Stimulated activated CD8-positive, alpha-beta memory T cell treated with anti-CD3 and anti-CD28 coated beads, Interleukin-12 subunit alpha, Interleukin-12 subunit beta, amount 100 ng/mL, for 4 hours (primary cell): ENCODE results near the gene ZNF506.
A peak's percentile ranks its signal among the peaks of the same experiment; 100 is the strongest.
"Not testable (repeated sequence)": the region's sequence is repeated elsewhere in the genome, so short reads cannot be mapped to it uniquely, and the experiment has no call there.

Experiments used
- DNase-seq: peaks from one replicate; pipeline ENCODE4 v3.0.0-alpha.2; 2020; ENCODE audit warnings: low read depth

ZNF506 gene

GRCh38 chr19:19821366-19821951, at the start of gene ZNF506:
ZNF506 (minus strand) TSS chr19:19821750; CDS start chr19:19821603, 147 bp downstream.
- DNase-seq: peak; percentile 88

GRCh38 chr19:19870086-19870485, 48.5 kb upstream of the ZNF506 start:
- DNase-seq: not testable (repeated sequence)

DNA sequence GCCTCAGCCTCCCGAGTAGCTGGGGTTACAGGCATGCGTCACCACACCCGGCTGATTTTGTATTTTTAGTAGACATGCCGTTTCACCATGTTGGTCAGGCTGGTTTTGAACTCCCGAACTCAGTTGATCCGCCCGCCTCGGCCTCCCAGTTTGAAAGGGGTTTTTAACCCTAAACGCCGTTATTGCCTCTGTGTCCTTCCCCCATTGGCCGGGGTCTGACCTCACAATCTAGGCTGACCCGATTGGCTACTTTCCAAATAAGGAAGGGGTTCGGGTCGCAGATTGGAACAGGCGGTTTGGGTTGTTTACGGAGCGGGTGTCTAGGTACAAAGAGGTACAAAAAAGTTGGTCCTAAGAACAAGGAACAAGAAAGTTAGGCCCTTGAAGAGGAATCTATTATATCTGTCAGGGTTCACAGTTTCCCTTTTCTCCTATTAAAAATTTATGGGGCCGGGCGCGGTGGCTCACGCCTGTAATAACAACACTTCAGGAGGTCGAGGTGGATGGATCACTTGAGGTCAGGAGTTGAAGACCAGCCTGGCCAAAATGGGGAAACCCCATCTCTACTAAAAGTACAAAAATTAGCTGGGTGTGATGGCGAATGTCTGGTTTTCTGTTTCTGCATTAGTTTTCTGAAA, 45.2 kb upstream of the ZNF506 start:
- peak; percentile 9 for DNase-seq

GRCh38 chr19:19865750-19866610, 44.4 kb upstream of the ZNF506 start, which contains the start of gene ZNF253:
ZNF253 (plus strand) TSS chr19:19865882; CDS start chr19:19865997, 115 bp downstream.
- DNase-seq: peak; percentile 84

DNA sequence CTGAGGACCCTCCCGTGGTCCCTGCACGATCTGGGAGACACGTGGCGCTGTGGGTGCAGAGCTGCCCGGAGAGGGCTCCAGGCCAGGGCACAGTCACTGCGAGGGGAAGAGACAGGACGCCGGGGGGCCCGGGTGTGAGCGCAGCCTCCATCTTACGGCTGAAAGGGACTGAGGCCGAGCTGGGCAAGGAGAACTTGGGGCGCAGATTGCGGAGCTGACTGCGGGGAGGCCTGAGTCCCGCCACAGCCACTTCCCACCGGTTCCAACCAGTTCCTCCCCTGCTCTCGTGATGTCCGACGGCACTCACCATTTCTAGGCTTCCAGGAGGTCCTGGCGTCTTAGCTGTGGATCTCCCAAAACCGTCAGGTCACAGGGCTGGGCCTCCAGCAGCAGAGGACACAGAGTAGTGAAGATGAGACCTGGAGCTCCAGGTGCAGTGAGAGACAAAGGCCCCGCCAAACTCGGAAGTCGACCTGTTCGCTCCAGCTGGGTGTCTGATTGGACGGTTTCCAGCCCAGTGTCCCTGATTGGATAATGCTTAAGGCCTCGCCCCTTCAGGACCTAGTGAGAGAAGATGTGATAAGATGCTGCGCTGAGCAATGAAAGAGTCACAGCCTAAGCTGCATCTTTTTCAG, 39.3 kb upstream of the ZNF506 start:
- no peak for DNase-seq

DNA sequence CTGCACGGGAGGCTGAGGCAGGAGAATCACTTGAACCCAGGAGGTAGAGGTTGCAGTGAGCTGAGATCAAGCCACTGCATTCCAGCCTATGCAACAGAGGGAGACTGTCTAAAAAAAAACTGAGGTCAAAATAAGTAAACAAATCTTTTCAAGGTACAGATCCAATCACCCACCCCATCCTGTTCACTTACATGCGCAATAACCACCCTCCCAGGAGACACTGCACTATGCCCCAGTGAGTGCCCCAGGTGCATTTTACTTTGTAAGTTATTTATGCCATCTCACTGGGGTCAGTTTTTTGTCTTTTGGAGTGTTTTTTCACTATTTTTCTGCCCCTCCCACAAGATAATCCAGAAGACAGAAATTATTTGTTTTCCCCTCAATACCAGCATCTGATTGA, 37.2 kb upstream of the ZNF506 start:
- no peak for DNase-seq

- not testable (repeated sequence) for DNase-seq
These were observed 30.2 kb upstream of the ZNF506 start for GRCh38 chr19:19851740-19852139.

- no peak for DNase-seq
These were observed 27.5 kb upstream of the ZNF506 start for GRCh38 chr19:19849056-19849455.

DNA sequence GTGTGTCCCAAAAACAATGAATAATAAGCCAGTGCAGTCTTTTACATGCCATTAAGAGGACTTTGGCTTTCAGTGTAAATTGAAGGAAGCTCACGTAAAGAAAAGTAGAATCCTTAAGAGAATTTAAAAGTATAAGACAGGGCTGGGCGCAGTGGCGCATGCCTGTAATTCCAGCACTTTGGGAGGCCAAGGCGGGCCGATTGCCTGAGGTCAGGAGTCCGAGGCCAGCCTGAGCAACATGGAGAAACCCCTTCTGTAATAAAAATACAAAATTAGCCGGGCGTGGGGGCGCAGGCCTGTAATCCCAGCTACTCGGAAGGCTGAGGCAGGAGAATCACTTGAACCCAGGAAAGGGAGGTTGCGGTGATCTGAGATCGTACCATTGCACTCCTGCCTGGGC, 26.2 kb upstream of the ZNF506 start:
- DNase-seq: no peak

DNA sequence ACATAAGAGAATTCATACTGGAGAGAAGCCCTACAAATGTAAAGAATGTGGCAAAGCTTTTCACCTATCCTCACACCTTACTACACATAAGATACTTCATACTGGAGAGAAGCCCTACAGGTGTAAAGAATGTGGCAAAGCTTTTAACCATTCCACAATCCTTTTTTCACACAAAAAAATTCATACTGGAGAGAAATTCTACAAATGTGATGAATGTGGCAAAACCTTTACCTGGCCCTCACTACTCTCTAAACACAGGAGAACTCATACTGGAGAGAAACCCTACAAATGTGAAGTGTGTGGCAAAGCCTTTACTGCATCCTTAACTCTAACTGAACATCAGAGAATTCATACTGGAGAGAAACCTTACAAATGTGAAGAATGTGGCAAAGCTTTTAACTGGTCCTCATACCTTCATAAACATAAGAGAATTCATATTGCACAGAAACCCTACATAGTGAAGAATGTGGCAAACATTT, 14.0 kb upstream of the ZNF506 start:
- DNase-seq: no peak

GRCh38 chr19:19826875-19827274, 5.3 kb upstream of the ZNF506 start:
- no peak for DNase-seq

DNA sequence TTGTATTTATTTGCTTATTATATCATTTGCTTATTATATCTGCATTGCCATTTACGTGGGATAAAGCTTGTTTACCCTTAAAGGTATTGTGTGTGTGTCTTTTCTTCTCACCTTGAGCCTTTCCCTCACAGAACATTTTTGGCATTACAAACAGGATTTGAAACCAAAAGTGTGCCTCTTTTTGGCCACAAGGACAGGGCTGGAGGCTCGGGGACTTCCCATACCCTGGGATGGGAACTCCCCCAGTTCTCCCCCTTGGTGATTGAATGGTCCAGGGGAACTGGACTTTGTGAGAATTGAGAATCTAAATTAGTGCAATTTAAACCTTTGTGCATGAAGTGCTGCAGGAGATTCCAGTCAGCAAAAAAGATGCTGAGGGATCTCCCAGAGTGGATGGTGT, 2.4 kb upstream of the ZNF506 start:
- no peak for DNase-seq

DNA sequence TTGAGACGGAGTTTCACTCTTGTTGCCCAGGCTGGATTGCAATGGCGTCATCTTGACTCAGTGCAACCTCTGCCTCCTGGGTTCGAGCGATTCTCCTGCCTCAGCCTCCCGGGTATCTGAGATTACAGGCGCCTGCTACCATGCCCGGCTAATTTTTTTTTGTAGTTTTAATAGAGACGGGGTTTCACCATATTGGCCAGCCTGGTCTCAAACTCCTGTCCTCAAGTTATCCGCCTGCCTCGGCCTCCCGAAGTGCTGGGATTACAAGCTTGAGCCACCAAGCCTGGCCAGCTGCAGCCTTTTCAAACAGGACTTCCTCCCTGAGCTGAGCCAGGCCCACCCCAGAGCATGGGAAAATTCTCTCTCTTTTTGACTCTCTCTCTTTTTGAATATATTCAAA, 426 bp upstream of the ZNF506 start:
- DNase-seq: not testable (repeated sequence)

GRCh38 chr19:19820774-19821320, 703 bp downstream of the ZNF506 start:
- no peak for DNase-seq

DNA sequence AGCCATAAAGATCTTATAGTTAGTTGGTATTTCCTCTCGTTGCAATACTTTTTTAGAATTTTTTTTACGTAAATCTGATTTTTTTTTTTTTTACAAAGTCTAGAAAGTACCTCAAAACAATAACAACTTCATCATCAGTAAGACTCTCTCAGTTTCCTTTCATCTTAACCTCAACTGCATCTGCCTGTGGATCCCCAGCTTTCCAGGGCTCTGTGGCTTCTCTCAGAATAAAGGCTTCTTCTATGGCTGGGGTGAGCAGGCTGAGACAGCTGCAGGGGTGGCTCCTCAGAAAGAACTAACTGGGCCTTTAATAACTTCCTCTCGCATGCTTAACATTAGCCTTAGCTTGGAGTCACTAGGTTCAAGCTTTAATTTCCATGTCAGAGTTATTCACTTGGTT, 4.2 kb downstream of the ZNF506 start:
- no peak for DNase-seq

DNA sequence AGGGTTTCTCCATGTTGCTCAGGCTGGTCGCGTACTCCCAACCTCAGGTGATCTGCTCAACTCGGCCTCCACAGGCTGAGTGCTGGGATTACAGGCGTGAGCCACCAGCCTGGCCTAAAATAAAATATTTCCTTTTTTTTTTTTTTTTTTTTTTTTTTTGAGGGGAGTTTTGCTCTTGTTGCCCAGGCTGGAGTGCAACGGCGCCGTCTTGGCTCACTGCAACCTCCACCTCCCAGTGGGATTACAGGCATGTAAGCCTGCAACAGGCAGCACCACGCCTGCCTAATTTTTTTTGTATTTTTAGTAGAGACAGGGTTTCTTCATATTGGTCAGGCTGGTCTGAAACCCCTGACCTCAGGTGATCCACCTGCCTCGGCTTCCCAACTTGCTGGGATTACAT, 4.9 kb downstream of the ZNF506 start:
- no peak for DNase-seq

DNA sequence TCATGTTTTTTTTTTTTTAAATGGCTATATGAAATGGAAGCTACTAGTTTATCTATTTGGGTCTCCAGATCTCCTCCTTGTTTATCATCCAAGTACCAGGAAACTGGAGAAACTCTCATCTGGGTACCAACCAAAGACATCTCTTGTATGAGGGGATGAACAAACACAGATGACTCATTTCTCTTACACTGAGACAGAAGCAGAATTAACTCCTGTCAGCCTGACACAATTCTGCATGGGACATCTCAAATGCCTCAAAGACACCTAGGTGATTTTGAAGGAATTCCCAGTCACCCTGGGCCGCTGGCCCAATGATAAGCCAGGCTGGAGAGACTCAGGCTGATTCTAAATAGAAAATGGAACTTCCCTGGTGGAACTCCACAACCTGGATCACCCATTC, 9.6 kb downstream of the ZNF506 start:
- not testable (repeated sequence) for DNase-seq

DNA sequence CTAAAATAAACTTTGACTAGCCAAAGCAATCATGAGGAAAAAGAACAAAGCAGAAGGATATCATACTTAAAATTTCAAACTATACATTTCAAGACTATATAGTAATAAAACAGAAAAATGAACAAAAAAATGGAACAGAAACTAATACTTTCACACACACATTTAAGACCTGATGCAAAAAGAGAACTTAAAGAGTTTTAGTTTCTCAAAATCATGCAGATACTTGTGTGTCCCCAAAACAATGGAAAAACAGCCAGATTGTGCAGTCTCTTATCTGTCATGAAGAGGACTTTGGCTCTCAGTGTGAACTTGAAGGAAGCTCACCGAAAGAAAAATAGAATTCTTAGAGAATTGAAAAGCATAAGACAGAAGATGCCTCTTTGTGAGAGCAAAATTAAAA, 16.1 kb downstream of the ZNF506 start:
- no peak for DNase-seq

- no peak for DNase-seq
These were observed 33.5 kb downstream of the ZNF506 start for GRCh38 chr19:19788015-19788414.

DNA sequence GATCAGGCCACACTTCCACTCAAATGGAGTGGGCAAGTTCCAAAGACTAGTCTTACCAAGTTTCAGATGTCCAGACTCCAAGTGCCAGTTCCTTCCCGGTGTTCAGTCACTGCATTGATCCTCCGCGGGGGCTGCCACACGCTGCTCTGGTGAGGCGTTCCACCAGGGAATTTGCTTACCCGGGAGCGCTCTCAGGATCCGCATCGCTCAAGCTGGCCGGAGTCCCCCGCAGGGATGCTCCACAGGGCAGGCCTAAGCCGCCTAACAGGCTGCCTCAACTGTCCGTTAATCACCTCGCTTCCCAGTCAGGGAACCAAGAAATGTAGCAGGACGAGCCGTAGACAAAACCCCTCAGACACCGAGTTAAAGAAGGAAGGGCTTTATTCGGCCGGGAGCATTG, 36.1 kb downstream of the ZNF506 start:
- not testable (repeated sequence) for DNase-seq

DNA sequence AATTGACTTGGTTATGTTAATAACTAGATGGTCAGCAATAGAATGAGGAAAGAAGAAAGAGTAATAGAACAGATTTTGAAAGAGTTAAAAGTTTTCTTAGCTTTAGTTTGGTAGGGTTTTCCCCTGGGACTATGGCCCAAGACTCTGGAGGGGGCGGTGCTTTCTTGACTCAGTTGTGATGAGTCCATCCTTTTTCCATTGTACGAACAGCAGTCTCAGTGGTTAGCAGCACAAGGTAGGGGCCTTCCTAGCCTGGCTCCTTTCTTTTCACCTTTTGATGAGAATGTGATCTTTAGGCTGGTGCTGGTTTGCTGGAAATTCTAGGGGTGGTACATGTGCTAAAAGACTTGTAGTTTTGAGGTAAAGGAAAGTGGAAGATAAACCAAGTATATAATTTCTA, 38.8 kb downstream of the ZNF506 start:
- DNase-seq: no peak

DNA sequence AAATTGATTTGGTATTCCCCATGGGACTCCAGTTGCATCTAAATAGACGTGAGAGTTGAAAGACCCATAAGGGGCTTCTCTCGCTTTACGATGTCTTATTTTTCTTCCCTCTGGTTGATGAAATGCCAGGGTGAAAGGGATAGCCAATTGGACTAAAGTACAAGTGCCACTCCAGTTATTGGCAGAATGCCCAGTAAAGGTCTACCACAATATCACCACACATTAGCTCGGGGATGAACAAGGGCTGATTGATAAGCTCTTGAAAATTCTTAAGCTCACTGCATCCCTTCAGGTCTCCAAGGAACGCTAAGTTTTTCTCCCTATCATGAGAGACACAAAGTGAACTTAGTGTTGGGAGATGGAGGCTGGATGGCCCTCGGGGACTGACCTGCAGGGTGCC, 39.8 kb downstream of the ZNF506 start:
- DNase-seq: not testable (repeated sequence)
